Large intestine (tissue), 3 donors: ENCODE data around the gene APC2. TPM values are rescaled to one million over a fixed set of nuclear protein-coding genes. Genes with fewer than 3 reads are reported as not detected.
A peak's percentile ranks its signal among the peaks of the same experiment; 100 is the strongest.

Source experiments
- DNase-seq, 2 donors: peaks; one replicate each; pipeline versions ENCODE4 v3.0.0 to v3.0.0-alpha.2; 2013
- H3K27ac ChIP-seq: one replicate; pipeline ENCODE4 v1.5.1; 2013; ENCODE audit warnings: low read length
- H3K27me3 ChIP-seq: 2 replicates; pipeline ENCODE4 v1.6.1; 2013; ENCODE audit warnings: low read length; ENCODE audit not compliant: control insufficient read depth, insufficient read depth
- H3K36me3 ChIP-seq: 2 replicates; pipeline ENCODE4 v1.6.1; 2013; ENCODE audit warnings: low read length; ENCODE audit not compliant: control insufficient read depth, insufficient read depth
- H3K4me1 ChIP-seq: one replicate; pipeline ENCODE4 v1.6.1; 2013; ENCODE audit warnings: low read length; ENCODE audit not compliant: control insufficient read depth, insufficient read depth
- H3K4me3 ChIP-seq: one replicate; pipeline ENCODE4 v1.5.1; 2013; ENCODE audit warnings: low read length
- H3K9me3 ChIP-seq: one replicate; pipeline ENCODE4 v1.6.1; 2013; ENCODE audit warnings: mild to moderate bottlenecking, low read depth, low read length, moderate library complexity; ENCODE audit not compliant: control insufficient read depth
- WGBS: methylation state at CpG from one replicate; pipeline ENCODE4 v1.1.5; 2013; ENCODE audit warnings: low lambda C conversion rate; ENCODE audit not compliant: insufficient coverage; 5-methylcytosine and 5-hydroxymethylcytosine counted together
- polyA plus RNA-seq: library from polyadenylated mRNA; unstranded; fragments of 120-200 nt; gene quantifications from one replicate; pipeline ENCODE4 v1.2.1, GENCODE V29; 2013

APC2 gene
- polyA plus RNA-seq, 1 donor: 5.6 TPM

DNA sequence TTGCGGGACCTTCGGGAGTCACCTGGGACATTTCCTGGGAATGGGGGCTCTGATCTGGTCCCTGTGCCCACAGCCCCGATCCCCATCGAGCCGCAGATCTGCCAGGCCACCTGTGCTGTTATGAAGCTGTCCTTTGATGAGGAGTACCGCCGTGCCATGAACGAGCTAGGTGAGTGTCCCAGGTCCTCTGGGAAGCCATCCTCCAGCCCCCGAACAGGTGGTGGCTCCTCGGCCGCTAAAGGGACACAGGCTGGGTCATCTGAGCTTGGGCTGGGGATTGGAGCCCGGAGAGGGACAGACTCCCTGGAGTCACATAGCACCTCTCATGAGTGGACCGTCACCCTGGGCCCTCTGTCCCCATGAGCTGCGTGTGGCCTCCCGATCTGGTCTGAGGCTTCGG is 8.0 kb downstream of the APC2 start:
- Histone ChIP-seq H3K9me3 (peaks cover 10% of the 10 kb centered on the region), H3K27me3 (peaks cover 59% of the 10 kb centered on the region), H3K36me3 (peaks cover 7% of the 10 kb centered on the region), H3K4me1 (peaks cover 12% of the 10 kb centered on the region), H3K27ac (no peak overlapping the region), H3K4me3 (no peak overlapping the region)
- 92% methylated on average over 2 of the region's 16 CpGs for WGBS
- DNase-seq: no peak

DNA sequence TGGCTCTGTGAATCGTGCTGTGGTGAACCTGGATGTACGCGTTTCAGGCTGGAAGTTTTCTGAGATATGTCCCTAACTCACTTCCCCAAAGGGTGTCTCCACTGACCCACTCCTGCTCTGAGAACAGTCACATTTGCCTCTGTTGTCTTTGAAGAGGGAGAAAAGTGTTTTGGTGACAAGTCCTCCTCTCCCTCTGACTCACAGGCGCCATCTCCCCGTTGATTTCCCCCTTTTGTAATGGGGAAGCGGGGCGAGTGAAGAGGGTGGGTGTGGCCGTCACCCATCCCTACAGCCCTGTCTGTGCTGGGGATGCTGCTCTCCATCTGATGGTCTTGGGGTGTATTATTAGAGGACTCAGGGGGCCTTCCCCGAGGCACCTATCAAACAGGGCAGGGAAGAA is 9.6 kb downstream of the APC2 start:
- WGBS: no CpG with 5 or more reads among the region's 9 CpGs
- no peak for DNase-seq
- Histone ChIP-seq H3K36me3 (peaks cover 7% of the 10 kb centered on the region), H3K27me3 (peaks cover 47% of the 10 kb centered on the region), H3K27ac (no peak overlapping the region), H3K9me3 (no peaks in the 10 kb centered on the region), H3K4me3 (no peak overlapping the region), H3K4me1 (peaks cover 12% of the 10 kb centered on the region)

DNA sequence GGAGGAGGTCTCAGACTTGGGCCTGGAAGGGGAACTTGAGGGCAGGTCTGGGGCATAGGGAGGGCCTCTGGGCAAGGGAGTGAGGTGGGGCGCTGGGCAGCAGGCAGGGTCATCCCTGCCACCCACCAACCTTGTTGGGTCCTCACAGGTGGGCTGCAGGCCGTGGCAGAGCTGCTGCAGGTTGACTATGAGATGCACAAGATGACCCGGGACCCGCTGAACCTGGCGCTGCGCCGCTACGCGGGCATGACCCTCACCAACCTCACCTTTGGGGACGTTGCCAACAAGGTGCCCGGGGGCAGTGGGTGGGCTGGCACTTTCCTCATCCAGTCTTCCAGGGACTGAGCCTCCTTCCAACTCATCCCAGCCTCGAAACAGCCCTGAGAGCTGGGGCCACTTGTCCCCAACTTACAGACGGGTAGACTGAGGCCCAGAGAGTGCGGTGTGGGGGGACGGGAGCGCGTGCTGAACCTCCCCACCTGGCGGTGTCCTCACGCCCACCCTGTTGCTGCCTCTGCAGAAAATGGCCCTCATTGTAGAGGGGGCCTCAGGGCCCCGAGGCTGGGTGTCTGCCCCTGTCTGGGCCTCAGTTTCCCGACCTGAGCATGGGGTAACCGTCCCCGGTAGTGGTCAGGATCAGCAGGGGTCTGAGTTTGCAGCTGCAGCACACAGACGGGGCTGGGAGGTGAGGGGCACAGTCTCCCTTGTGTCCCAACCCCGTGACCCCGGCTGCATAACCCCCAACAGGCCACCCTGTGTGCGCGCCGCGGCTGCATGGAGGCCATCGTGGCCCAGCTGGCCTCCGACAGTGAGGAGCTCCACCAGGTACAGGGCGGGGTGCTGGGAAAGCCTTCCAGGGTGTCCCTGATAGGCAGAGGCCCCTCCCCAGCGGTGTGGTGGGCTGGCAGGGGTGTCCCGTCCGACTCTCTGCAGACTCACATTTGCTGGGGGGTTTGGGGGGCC is 10.4 kb downstream of the APC2 start:
- H3K9me3 ChIP-seq: no peaks in the 10 kb centered on the region
- no peak for DNase-seq
- peaks cover 12% of the 10 kb centered on the region for H3K4me1 ChIP-seq
- no peak overlapping the region for H3K4me3 ChIP-seq
- no peak overlapping the region for H3K27ac ChIP-seq
- H3K36me3 ChIP-seq: peaks cover 7% of the 10 kb centered on the region
- H3K27me3 ChIP-seq: peaks cover 49% of the 10 kb centered on the region
- no CpG with 5 or more reads among the region's 36 CpGs for WGBS

DNA sequence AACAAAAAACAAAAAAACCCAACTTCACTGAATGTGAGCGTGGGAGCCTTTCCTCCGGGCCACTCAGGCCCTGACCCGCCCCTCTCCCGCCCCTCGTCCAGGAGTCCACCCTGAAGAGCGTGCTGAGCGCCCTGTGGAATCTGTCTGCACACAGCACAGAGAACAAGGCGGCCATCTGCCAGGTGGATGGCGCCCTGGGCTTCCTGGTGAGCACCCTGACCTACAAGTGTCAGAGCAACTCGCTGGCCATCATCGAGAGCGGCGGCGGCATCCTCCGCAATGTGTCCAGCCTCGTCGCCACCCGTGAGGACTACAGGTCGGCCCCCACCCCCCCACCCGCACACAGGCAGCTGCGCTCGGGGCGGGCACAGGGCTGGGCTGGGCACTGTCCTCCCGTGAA is 11.9 kb downstream of the APC2 start:
- WGBS: no CpG with 5 or more reads among the region's 24 CpGs
- H3K4me1 ChIP-seq: no peaks in the 10 kb centered on the region
- peaks cover 11% of the 10 kb centered on the region for H3K9me3 ChIP-seq
- no peak for DNase-seq
- H3K27ac ChIP-seq: no peak overlapping the region
- H3K4me3 ChIP-seq: no peak overlapping the region
- peaks cover 50% of the 10 kb centered on the region for H3K27me3 ChIP-seq
- peaks cover 7% of the 10 kb centered on the region for H3K36me3 ChIP-seq

DNA sequence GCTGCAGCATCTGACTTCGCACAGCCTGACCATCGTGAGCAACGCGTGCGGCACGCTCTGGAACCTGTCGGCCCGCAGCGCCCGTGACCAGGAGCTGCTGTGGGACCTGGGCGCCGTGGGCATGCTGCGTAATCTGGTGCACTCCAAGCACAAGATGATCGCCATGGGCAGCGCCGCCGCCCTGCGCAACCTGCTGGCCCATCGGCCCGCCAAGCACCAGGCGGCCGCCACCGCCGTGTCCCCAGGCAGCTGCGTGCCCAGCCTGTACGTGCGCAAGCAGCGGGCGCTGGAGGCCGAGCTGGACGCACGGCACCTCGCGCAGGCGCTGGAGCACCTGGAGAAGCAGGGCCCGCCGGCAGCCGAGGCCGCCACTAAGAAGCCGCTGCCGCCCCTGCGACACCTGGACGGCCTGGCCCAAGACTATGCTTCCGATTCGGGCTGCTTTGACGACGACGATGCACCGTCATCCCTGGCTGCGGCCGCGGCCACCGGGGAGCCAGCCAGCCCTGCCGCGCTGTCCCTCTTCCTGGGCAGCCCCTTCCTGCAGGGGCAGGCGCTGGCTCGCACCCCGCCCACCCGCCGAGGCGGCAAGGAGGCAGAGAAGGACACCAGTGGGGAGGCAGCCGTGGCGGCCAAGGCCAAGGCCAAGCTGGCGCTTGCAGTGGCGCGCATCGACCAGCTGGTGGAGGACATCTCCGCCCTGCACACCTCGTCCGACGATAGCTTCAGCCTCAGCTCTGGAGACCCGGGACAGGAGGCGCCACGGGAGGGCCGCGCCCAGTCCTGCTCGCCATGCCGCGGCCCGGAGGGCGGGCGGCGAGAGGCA is 15.5 kb downstream of the APC2 start:
- Histone ChIP-seq H3K36me3 (peaks cover 4% of the 10 kb centered on the region), H3K4me3 (no peak overlapping the region), H3K9me3 (peaks cover 23% of the 10 kb centered on the region), H3K27ac (no peak overlapping the region), H3K27me3 (peaks cover 53% of the 10 kb centered on the region), H3K4me1 (peaks cover 11% of the 10 kb centered on the region)
- no CpG with 5 or more reads among the region's 83 CpGs for WGBS
- DNase-seq: peak in 1 of 2 donors; percentile 73

DNA sequence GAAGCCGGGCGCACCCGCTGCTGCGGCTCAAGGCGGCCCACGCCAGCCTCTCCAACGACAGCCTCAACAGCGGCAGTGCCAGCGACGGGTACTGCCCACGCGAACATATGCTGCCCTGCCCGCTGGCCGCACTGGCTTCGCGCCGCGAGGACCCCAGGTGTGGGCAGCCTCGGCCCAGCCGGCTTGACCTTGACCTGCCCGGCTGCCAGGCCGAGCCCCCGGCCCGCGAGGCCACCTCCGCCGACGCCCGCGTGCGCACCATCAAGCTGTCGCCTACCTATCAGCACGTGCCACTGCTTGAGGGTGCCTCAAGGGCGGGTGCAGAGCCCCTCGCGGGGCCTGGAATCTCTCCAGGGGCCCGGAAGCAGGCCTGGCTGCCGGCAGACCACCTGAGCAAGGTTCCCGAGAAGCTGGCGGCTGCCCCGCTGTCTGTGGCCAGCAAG is 16.1 kb downstream of the APC2 start:
- Histone ChIP-seq H3K4me1 (peaks cover 17% of the 10 kb centered on the region), H3K36me3 (no peaks in the 10 kb centered on the region), H3K27ac (no peak overlapping the region), H3K27me3 (peaks cover 60% of the 10 kb centered on the region), H3K4me3 (no peak overlapping the region), H3K9me3 (peaks cover 28% of the 10 kb centered on the region)
- DNase-seq: no peak
- WGBS: no CpG with 5 or more reads among the region's 41 CpGs

DNA sequence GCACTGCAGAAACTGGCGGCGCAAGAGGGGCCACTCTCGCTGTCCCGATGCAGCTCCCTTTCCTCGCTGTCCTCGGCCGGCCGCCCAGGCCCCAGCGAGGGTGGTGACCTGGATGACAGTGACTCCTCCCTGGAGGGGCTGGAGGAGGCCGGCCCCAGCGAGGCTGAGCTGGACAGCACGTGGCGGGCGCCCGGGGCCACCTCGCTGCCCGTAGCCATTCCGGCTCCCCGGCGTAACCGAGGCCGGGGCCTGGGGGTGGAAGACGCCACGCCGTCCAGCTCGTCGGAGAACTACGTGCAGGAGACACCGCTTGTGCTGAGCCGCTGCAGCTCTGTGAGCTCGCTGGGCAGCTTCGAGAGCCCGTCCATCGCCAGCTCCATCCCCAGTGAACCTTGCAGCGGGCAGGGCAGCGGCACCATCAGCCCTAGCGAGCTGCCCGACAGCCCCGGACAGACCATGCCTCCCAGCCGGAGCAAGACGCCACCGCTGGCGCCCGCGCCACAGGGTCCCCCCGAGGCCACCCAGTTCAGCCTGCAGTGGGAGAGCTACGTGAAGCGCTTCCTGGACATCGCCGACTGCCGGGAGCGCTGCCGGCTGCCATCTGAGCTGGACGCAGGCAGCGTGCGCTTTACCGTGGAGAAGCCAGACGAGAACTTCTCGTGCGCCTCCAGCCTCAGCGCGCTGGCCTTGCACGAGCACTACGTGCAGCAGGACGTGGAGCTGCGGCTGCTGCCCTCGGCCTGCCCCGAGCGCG is 16.7 kb downstream of the APC2 start:
- Histone ChIP-seq H3K4me1 (peaks cover 22% of the 10 kb centered on the region), H3K27ac (no peak overlapping the region), H3K4me3 (no peak overlapping the region), H3K36me3 (no peaks in the 10 kb centered on the region), H3K9me3 (peaks cover 28% of the 10 kb centered on the region), H3K27me3 (peaks cover 66% of the 10 kb centered on the region)
- no CpG with 5 or more reads among the region's 70 CpGs for WGBS
- no peak for DNase-seq

DNA sequence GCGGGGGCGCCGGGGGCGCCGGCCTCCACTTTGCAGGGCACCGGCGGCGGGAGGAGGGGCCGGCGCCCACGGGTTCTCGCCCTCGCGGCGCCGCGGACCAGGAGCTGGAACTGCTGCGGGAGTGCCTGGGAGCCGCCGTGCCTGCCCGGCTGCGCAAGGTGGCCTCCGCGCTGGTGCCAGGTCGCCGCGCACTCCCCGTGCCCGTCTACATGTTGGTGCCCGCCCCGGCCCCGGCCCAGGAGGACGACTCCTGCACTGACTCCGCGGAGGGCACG is 17.2 kb downstream of the APC2 start:
- Histone ChIP-seq H3K9me3 (peaks cover 28% of the 10 kb centered on the region), H3K27ac (no peak overlapping the region), H3K36me3 (no peaks in the 10 kb centered on the region), H3K4me3 (no peak overlapping the region), H3K4me1 (peaks cover 22% of the 10 kb centered on the region), H3K27me3 (peaks cover 71% of the 10 kb centered on the region)
- DNase-seq: no peak
- no CpG with 5 or more reads among the region's 36 CpGs for WGBS

DNA sequence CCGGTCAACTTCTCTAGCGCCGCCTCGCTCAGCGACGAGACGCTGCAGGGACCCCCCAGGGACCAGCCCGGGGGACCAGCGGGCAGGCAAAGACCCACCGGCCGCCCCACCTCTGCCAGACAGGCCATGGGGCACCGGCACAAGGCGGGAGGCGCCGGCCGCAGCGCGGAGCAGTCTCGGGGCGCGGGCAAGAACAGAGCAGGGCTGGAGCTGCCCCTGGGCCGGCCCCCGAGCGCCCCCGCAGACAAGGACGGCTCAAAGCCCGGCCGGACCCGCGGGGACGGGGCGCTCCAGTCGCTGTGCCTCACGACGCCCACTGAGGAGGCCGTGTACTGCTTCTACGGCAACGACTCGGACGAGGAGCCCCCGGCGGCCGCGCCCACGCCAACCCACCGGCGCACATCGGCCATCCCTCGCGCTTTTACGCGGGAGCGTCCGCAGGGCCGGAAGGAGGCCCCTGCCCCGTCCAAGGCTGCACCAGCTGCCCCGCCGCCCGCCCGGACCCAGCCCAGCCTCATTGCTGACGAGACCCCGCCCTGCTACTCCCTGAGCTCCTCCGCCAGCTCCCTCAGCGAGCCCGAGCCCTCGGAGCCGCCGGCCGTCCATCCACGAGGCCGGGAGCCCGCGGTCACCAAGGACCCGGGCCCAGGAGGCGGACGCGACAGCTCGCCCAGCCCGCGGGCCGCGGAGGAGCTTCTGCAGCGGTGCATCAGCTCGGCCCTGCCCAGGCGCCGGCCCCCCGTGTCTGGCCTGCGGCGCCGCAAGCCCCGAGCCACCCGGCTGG is 17.8 kb downstream of the APC2 start:
- Histone ChIP-seq H3K27me3 (peaks cover 76% of the 10 kb centered on the region), H3K4me3 (no peak overlapping the region), H3K27ac (no peak overlapping the region), H3K9me3 (peaks cover 28% of the 10 kb centered on the region), H3K4me1 (peaks cover 26% of the 10 kb centered on the region), H3K36me3 (no peaks in the 10 kb centered on the region)
- DNase-seq: peak in 1 of 2 donors; percentile 20
- WGBS: no CpG with 5 or more reads among the region's 92 CpGs
